ENCODE results near the gene SHE. TPM values are rescaled to one million over a fixed set of nuclear protein-coding genes. Genes with fewer than 3 reads are reported as not detected.

Gene SHE
- total and polyA plus RNA-seq, 2 of the 8 experiments (the other 6 are each of a cell fraction or from before 2014, with no cell fraction given) = 0.44 to 0.45 TPM

DNA sequence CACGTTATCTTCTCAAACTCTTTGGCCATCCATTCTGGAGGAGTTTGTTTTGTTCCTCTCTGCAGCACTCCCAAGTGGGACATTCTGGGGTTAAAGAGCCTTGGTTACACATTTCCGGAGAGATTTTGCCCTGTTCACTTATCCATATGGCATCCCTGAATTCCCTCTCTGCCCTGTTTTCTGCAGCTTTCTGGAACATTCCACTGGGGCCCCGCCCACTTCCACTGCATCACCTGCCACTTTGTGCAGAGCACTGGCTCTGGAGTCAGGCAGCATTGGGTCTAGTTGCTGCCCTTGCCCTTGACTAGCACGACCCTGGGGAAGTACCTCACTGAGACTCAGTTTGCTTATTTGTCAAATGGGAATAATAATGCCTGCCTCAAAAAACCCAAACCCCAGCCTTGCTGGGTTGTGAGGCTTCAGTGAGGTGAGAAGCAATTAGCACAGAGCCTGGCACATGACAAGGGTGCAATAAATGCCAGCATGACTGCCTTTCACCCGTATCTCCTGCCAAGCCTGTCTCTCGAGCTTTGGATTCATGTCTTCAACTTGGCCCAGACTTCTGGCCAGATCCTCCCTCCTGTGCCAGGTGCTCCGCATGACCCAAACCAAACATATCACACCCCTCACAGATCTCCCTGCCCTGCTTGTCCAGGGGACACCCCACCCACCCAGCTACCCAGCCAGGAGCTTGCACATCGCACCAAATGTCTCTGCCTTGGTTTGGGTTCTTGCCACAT lies 58.8 kb downstream of the SHE start (continued):
- TF ChIP-seq, protein P1, sequence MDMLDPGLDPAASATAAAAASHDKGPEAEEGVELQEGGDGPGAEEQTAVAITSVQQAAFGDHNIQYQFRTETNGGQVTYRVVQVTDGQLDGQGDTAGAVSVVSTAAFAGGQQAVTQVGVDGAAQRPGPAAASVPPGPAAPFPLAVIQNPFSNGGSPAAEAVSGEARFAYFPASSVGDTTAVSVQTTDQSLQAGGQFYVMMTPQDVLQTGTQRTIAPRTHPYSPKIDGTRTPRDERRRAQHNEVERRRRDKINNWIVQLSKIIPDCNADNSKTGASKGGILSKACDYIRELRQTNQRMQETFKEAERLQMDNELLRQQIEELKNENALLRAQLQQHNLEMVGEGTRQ (IDR thresholded peaks at IDR 0.05; ENCODE audit: low read length) = no peak

Data from H1 (cell line).